Endodermal cell (in vitro differentiated cells): ENCODE measurements around the gene SRGAP3. TPM values are rescaled to one million over a fixed set of nuclear protein-coding genes. Genes with fewer than 3 reads are reported as not detected.

Experiments
- DNase-seq: peaks from one replicate; pipeline ENCODE4 v3.0.0-alpha.2; 2017
- H3K27ac ChIP-seq: 2 replicates; pipeline ENCODE4 v1.5.1; 2013; ENCODE audit warnings: mild to moderate bottlenecking, low read depth, low read length, moderate library complexity
- H3K27me3 ChIP-seq: 2 replicates; pipeline ENCODE4 v1.6.1; 2013; ENCODE audit warnings: mild to moderate bottlenecking, low read length, moderate library complexity; ENCODE audit not compliant: insufficient read depth, control insufficient read depth, poor library complexity, severe bottlenecking
- H3K36me3 ChIP-seq: 2 replicates; pipeline ENCODE4 v1.7.0; 2013; ENCODE audit warnings: mild to moderate bottlenecking, low read length, moderate library complexity; ENCODE audit not compliant: control insufficient read depth, insufficient read depth
- H3K4me1 ChIP-seq: one replicate; pipeline ENCODE4 v1.7.0; 2013; ENCODE audit warnings: low read length; ENCODE audit not compliant: control insufficient read depth, insufficient read depth
- H3K4me3 ChIP-seq: 2 replicates; pipeline ENCODE4 v1.5.1; 2013; ENCODE audit warnings: mild to moderate bottlenecking, low read length, moderate library complexity
- H3K9ac ChIP-seq: 2 replicates; pipeline ENCODE4 v1.6.1; 2013; ENCODE audit warnings: mild to moderate bottlenecking, low read length, moderate library complexity; ENCODE audit not compliant: poor library complexity, severe bottlenecking; ENCODE audit errors: extremely low read depth
- H3K9me3 ChIP-seq: 2 replicates; pipeline ENCODE4 v1.6.1; 2013; ENCODE audit warnings: mild to moderate bottlenecking, low read length, moderate library complexity; ENCODE audit not compliant: control insufficient read depth
- H3K27ac Mint-ChIP-seq: 2 replicates; pipeline ENCODE4 v1.8.0; 2020; ENCODE audit warnings: mixed read lengths
- H3K27me3 Mint-ChIP-seq: 2 replicates; pipeline ENCODE4 v1.8.0; 2021; ENCODE audit warnings: mild to moderate bottlenecking, mixed read lengths; ENCODE audit not compliant: insufficient read depth
- H3K36me3 Mint-ChIP-seq: 2 replicates; pipeline ENCODE4 v1.8.0; 2020; ENCODE audit warnings: low read depth, mixed read lengths
- H3K4me1 Mint-ChIP-seq: 2 replicates; pipeline ENCODE4 v1.8.0; 2020; ENCODE audit warnings: mixed read lengths
- H3K4me3 Mint-ChIP-seq: 2 replicates; pipeline ENCODE4 v1.8.0; 2020; ENCODE audit warnings: mild to moderate bottlenecking, moderate library complexity, mixed read lengths
- H3K9me3 Mint-ChIP-seq: 2 replicates; pipeline ENCODE4 v1.8.0; 2020; ENCODE audit warnings: mild to moderate bottlenecking, mixed read lengths
- CTCF ChIP-seq: fragments of 200-600 bp; sonication (generic); conservative IDR thresholded peaks from 2 replicates; pipeline ENCODE4 v1.5.0; 2021; ENCODE audit warnings: antibody characterized with exemption, mild to moderate bottlenecking
- WGBS, 2 experiments: methylation state at CpG; one replicate each; pipeline versions ENCODE4 v1.1.5 to v1.1.7; 2013; ENCODE audit warnings: missing lambda C conversion rate in 2 of 2, mixed read lengths in 1 of 2; ENCODE audit not compliant: insufficient coverage in 1 of 2, insufficient read length in 1 of 2; 5-methylcytosine and 5-hydroxymethylcytosine counted together
- total RNA-seq, 2 donors: library from RNA; stranded (reverse); fragmentation: NEBNext Ultra II Directional in 1 of 2; extraction: Animal tissue kit (Norgen Biotek cat#: 25700) in 1 of 2; gene quantifications; 2 replicates in 1 of 2; 3 replicates in 1 of 2; pipeline ENCODE4 v1.2.1, GENCODE V29; 2021

The SRGAP3 gene
- total RNA-seq, 2 donors from 2014 or later: 5.0 to 8.1 TPM

- no peak overlapping the region for H3K9ac ChIP-seq
- no peak overlapping the region for H3K4me3 ChIP-seq
- TF ChIP-seq CTCF: no peak
- H3K27ac ChIP-seq: no peak overlapping the region
- H3K36me3 Mint-ChIP-seq: no peaks in the 10 kb centered on the region
- DNase-seq: no peak
- H3K4me3 Mint-ChIP-seq: no peak overlapping the region
- H3K27me3 ChIP-seq: no peaks in the 10 kb centered on the region
- no peaks in the 10 kb centered on the region for H3K9me3 ChIP-seq
- H3K27me3 Mint-ChIP-seq: no peaks in the 10 kb centered on the region
- H3K36me3 ChIP-seq: no peaks in the 10 kb centered on the region
- no peaks in the 10 kb centered on the region for H3K9me3 Mint-ChIP-seq
- 90 to 94% methylated on average over 2 of the region's 2 CpGs for WGBS, 2 experiments
- peaks cover 11% of the 10 kb centered on the region for H3K4me1 Mint-ChIP-seq
- H3K27ac Mint-ChIP-seq: no peak overlapping the region
- no peaks in the 10 kb centered on the region for H3K4me1 ChIP-seq
Measured at GRCh38 chr3:9040996-9041395, 208.4 kb downstream of the SRGAP3 start.

- WGBS, 2 experiments: 89 to 95% methylated on average over 8 to 12 of the region's 12 CpGs
- H3K27me3 ChIP-seq: no peaks in the 10 kb centered on the region
- DNase-seq: no peak
- Mint-ChIP-seq H3K36me3 (no peaks in the 10 kb centered on the region), H3K4me3 (no peak overlapping the region), H3K4me1 (peaks cover 9% of the 10 kb centered on the region), H3K27me3 (no peaks in the 10 kb centered on the region), H3K27ac (no peak overlapping the region), H3K9me3 (no peaks in the 10 kb centered on the region)
- H3K4me1 ChIP-seq: no peaks in the 10 kb centered on the region
- H3K4me3 ChIP-seq: no peak overlapping the region
- H3K9ac ChIP-seq: no peak overlapping the region
- peak overlapping the region; percentile 62 for H3K27ac ChIP-seq
- H3K9me3 ChIP-seq: no peaks in the 10 kb centered on the region
- TF ChIP-seq CTCF: no peak
- H3K36me3 ChIP-seq: no peaks in the 10 kb centered on the region
Measured at GRCh38 chr3:9037144-9037711, 212.2 kb downstream of the SRGAP3 start.

GRCh38 chr3:9036404-9037131 lies 212.9 kb downstream of the SRGAP3 start:
- Mint-ChIP-seq H3K4me3 (no peak overlapping the region), H3K4me1 (peaks cover 9% of the 10 kb centered on the region), H3K27ac (no peak overlapping the region), H3K27me3 (no peaks in the 10 kb centered on the region), H3K36me3 (no peaks in the 10 kb centered on the region), H3K9me3 (no peaks in the 10 kb centered on the region)
- Histone ChIP-seq H3K27ac (peak overlapping the region; percentile 5), H3K4me3 (no peak overlapping the region), H3K9ac (no peak overlapping the region), H3K36me3 (no peaks in the 10 kb centered on the region), H3K4me1 (no peaks in the 10 kb centered on the region), H3K9me3 (no peaks in the 10 kb centered on the region), H3K27me3 (no peaks in the 10 kb centered on the region)
- DNase-seq: no peak
- WGBS, 2 experiments: 75 to 76% methylated on average over 8 to 9 of the region's 9 CpGs
- TF ChIP-seq CTCF: no peak
